ENCODE data around the gene KLF9. TPM values are rescaled to one million over a fixed set of nuclear protein-coding genes. Genes with fewer than 3 reads are reported as not detected.
A peak's percentile ranks its signal among the peaks of the same experiment; 100 is the strongest.

Gene KLF9
- total and polyA plus RNA-seq, 4 donors = 16.0 to 61.5 (median 42.3) TPM

DNA sequence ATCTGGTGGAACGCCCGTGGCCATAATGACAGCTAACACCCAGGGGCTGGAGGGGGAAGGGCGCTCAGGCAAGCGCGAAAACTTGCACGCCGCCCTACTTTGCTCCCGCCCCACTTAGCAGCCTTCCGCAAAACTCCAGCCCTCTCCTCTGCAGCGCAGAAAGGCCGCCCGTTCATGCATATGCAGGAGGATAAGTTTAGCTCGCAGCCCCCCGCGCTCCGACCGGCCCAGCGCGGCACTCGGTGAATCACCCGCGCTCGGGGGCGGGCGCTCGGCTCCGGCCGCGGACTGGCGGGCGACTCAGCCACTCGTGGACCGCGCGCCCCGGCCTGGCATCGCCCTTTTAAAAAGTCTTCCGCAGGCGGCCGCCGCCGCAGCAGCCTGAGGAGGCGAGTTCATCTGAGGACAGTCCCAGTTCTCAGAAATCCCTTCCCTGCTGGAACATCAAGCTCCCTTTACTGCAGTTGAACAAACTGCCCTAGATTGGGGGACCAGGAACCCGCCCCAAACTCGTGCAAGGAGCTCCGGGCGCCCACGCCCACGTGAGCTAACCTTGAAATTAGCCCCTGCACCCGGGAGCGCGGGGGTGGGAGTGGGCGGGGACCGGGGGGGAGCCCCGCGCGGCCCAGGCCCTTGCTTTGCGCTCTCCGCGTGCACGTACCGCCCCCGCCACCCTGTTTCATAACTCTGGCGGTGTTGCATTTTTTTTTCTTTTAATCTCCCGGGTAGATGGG, 4.5 kb upstream of the KLF9 start:
- TF ChIP-seq, protein P1, sequence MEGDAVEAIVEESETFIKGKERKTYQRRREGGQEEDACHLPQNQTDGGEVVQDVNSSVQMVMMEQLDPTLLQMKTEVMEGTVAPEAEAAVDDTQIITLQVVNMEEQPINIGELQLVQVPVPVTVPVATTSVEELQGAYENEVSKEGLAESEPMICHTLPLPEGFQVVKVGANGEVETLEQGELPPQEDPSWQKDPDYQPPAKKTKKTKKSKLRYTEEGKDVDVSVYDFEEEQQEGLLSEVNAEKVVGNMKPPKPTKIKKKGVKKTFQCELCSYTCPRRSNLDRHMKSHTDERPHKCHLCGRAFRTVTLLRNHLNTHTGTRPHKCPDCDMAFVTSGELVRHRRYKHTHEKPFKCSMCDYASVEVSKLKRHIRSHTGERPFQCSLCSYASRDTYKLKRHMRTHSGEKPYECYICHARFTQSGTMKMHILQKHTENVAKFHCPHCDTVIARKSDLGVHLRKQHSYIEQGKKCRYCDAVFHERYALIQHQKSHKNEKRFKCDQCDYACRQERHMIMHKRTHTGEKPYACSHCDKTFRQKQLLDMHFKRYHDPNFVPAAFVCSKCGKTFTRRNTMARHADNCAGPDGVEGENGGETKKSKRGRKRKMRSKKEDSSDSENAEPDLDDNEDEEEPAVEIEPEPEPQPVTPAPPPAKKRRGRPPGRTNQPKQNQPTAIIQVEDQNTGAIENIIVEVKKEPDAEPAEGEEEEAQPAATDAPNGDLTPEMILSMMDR (IDR thresholded peaks at IDR 0.05; ENCODE audit: control extremely low read depth, extremely low read depth) = no peak
- no peak overlapping the region for H3K4me3 ChIP-seq
- 0% methylated on average over 58 to 65 of the region's 65 CpGs for WGBS, 2 donors
- no peaks in the 10 kb centered on the region for H3K36me3 ChIP-seq (ENCODE audit: control insufficient read depth in 4 of 4, insufficient read depth in 4 of 4, low read length in 4 of 4)
- H3K27ac ChIP-seq (ENCODE audit: low read depth in 1 of 2, low read length in 1 of 2) = peak overlapping the region; percentile 96 to 99
- H3K9me3 ChIP-seq (ENCODE audit: control insufficient read depth in 4 of 4, insufficient read depth in 3 of 4, low read length in 3 of 4) = no peaks in the 10 kb centered on the region
- peaks cover 8 to 32% (median 16%) of the 10 kb centered on the region in 5 donors for H3K4me1 ChIP-seq (ENCODE audit: control insufficient read depth in 5 of 5, insufficient read depth in 5 of 5, low read length in 5 of 5)
- H3K27me3 ChIP-seq (ENCODE audit: control insufficient read depth in 3 of 3, insufficient read depth in 3 of 3, low read length in 2 of 3) = peaks cover 0 to 3% (median 0%) of the 10 kb centered on the region in 3 donors
- ATAC-seq (ENCODE audit: insufficient read depth, low FRiP score) = peak; percentile 66
- peak; percentile 86 to 93 (median 87) for DNase-seq
- H3K9ac ChIP-seq (ENCODE audit: insufficient read depth in 1 of 2, low read length in 2 of 2) = peak overlapping the region in 1 of 2 donors; percentile 52

DNA sequence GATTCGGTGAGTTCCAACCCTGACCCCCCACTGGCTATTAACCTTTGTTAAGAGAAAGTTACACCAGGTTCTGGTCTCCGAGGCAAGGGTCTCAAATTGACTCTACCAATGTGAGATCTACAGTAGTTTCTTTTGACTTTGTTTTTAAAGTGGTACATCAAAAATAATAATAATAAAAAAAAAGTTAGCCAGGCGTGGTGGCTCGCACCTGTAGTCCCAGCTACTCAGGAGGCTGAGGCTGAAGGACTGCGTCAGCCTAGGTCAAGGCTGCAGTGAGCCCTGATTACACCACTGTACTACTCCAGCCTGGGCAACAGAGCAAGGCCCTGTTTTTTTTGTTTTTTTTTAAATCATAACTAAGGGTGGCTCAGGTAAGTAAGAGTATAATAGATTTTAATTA, 1.0 kb upstream of the KLF9 start:
- WGBS, 2 donors = 92 to 96% methylated on average over 5 of the region's 5 CpGs
- H3K4me3 ChIP-seq = no peak overlapping the region
- no peak for ATAC-seq (ENCODE audit: insufficient read depth, low FRiP score)
- DNase-seq = no peak
- no peaks in the 10 kb centered on the region for H3K36me3 ChIP-seq (ENCODE audit: control insufficient read depth in 4 of 4, insufficient read depth in 4 of 4, low read length in 4 of 4)
- peak overlapping the region in 1 of 2 donors; percentile 100 for H3K27ac ChIP-seq (ENCODE audit: low read depth in 1 of 2, low read length in 1 of 2)
- H3K27me3 ChIP-seq (ENCODE audit: control insufficient read depth in 3 of 3, insufficient read depth in 3 of 3, low read length in 2 of 3) = no peaks in the 10 kb centered on the region
- no peak overlapping the region for H3K9ac ChIP-seq (ENCODE audit: insufficient read depth in 1 of 2, low read length in 2 of 2)
- peaks cover 3 to 44% (median 4%) of the 10 kb centered on the region in 5 donors for H3K4me1 ChIP-seq (ENCODE audit: control insufficient read depth in 5 of 5, insufficient read depth in 5 of 5, low read length in 5 of 5)
- TF ChIP-seq, protein P1 (IDR thresholded peaks at IDR 0.05; ENCODE audit: control extremely low read depth, extremely low read depth) = no peak
- H3K9me3 ChIP-seq (ENCODE audit: control insufficient read depth in 4 of 4, insufficient read depth in 3 of 4, low read length in 3 of 4) = no peaks in the 10 kb centered on the region

DNA sequence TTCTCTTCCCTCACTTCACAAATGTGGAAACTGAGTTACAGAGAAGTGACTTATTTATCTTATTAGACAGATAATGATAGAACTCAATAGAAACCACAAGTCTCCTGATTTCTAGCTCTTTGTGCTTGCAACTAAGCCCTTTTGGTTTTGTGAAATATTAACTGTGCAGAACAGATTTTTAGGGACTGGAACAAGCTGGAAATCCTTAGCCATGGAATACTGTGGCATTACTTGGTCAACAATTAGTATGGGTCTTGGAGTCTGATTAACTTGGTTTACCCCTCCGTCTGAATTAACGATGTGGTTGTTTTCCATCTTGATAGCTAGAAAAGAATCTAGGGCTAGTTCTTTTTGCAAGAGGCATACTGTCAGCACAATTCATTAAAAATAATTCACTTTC, 584 bp upstream of the KLF9 start:
- peaks cover 0 to 2% (median 0%) of the 10 kb centered on the region in 3 donors for H3K27me3 ChIP-seq (ENCODE audit: control insufficient read depth in 3 of 3, insufficient read depth in 3 of 3, low read length in 2 of 3)
- H3K27ac ChIP-seq (ENCODE audit: low read depth in 1 of 2, low read length in 1 of 2) = peak overlapping the region in 1 of 2 donors; percentile 100
- no peaks in the 10 kb centered on the region for H3K9me3 ChIP-seq (ENCODE audit: control insufficient read depth in 4 of 4, insufficient read depth in 3 of 4, low read length in 3 of 4)
- no peak for DNase-seq
- WGBS, 2 donors = 78 to 88% methylated on average over 2 of the region's 2 CpGs
- TF ChIP-seq, protein P1 (IDR thresholded peaks at IDR 0.05; ENCODE audit: control extremely low read depth, extremely low read depth) = no peak
- no peak overlapping the region for H3K9ac ChIP-seq (ENCODE audit: insufficient read depth in 1 of 2, low read length in 2 of 2)
- peaks cover 3 to 42% (median 4%) of the 10 kb centered on the region in 5 donors for H3K4me1 ChIP-seq (ENCODE audit: control insufficient read depth in 5 of 5, insufficient read depth in 5 of 5, low read length in 5 of 5)
- no peaks in the 10 kb centered on the region for H3K36me3 ChIP-seq (ENCODE audit: control insufficient read depth in 4 of 4, insufficient read depth in 4 of 4, low read length in 4 of 4)
- no peak for ATAC-seq (ENCODE audit: insufficient read depth, low FRiP score)
- no peak overlapping the region for H3K4me3 ChIP-seq
